HL-60 (cell line): ENCODE results near the gene ZNF254.

Experiments
- DNase-seq, 2 experiments: peaks; one replicate each; pipeline ENCODE4 v3.0.0-alpha.2; 2010 to 2020; ENCODE audit warnings: low read depth in 1 of 2, low spot score in 1 of 2
- H3K27ac ChIP-seq: fragments of 250-450 bp; sonication (Bioruptor Pico); replicated peaks from 2 replicates; pipeline ENCODE4 v1.5.1; 2020; ENCODE audit warnings: mild to moderate bottlenecking, moderate library complexity
- H3K27me3 ChIP-seq: fragments of 250-450 bp; sonication (Bioruptor Pico); 2 replicates; pipeline ENCODE4 v1.5.1; 2021; ENCODE audit warnings: mild to moderate bottlenecking, moderate library complexity; ENCODE audit not compliant: insufficient read depth, poor library complexity, severe bottlenecking
- H3K4me3 ChIP-seq: replicated peaks from 2 replicates; pipeline ENCODE4 v1.5.1; 2011; ENCODE audit warnings: mild to moderate bottlenecking, control low read depth, low read length; ENCODE audit not compliant: insufficient read depth
- GABPA ChIP-seq: IDR thresholded peaks from 2 replicates; pipeline ENCODE4 v1.6.1; 2012; ENCODE audit warnings: low read depth
- POLR2AphosphoS5 ChIP-seq: IDR thresholded peaks from 2 replicates; pipeline ENCODE4 v1.6.1; 2012; ENCODE audit warnings: low read depth
- SPI1 ChIP-seq: IDR thresholded peaks from 2 replicates; pipeline ENCODE4 v1.6.1; 2012; ENCODE audit warnings: low read depth, mild to moderate bottlenecking, borderline replicate concordance
- TF ChIP-seq, protein P1 (sequence below): IDR thresholded peaks from 2 replicates; pipeline ENCODE4 v1.6.1; 2012; ENCODE audit warnings: low read depth; ENCODE audit not compliant: insufficient replicate concordance
- TF ChIP-seq, protein P2 (sequence below): IDR thresholded peaks from one replicate; pipeline ENCODE4 v1.5.1; 2011; ENCODE audit warnings: low read length, control low read depth, inconsistent platforms; ENCODE audit not compliant: insufficient read depth

ZNF254 gene

GRCh38 chr19:24078680-24079079, 8.3 kb upstream of the ZNF254 start:
- no peak overlapping the region for H3K4me3 ChIP-seq
- H3K27ac ChIP-seq = no peak overlapping the region
- no peaks in the 10 kb centered on the region for H3K27me3 ChIP-seq
- DNase-seq = no peak
- no peak for TF ChIP-seq POLR2AphosphoS5
- TF ChIP-seq, protein P1, sequence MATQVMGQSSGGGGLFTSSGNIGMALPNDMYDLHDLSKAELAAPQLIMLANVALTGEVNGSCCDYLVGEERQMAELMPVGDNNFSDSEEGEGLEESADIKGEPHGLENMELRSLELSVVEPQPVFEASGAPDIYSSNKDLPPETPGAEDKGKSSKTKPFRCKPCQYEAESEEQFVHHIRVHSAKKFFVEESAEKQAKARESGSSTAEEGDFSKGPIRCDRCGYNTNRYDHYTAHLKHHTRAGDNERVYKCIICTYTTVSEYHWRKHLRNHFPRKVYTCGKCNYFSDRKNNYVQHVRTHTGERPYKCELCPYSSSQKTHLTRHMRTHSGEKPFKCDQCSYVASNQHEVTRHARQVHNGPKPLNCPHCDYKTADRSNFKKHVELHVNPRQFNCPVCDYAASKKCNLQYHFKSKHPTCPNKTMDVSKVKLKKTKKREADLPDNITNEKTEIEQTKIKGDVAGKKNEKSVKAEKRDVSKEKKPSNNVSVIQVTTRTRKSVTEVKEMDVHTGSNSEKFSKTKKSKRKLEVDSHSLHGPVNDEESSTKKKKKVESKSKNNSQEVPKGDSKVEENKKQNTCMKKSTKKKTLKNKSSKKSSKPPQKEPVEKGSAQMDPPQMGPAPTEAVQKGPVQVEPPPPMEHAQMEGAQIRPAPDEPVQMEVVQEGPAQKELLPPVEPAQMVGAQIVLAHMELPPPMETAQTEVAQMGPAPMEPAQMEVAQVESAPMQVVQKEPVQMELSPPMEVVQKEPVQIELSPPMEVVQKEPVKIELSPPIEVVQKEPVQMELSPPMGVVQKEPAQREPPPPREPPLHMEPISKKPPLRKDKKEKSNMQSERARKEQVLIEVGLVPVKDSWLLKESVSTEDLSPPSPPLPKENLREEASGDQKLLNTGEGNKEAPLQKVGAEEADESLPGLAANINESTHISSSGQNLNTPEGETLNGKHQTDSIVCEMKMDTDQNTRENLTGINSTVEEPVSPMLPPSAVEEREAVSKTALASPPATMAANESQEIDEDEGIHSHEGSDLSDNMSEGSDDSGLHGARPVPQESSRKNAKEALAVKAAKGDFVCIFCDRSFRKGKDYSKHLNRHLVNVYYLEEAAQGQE = no peak
- TF ChIP-seq SPI1 = no peak
- TF ChIP-seq GABPA = no peak
- TF ChIP-seq, protein P2, sequence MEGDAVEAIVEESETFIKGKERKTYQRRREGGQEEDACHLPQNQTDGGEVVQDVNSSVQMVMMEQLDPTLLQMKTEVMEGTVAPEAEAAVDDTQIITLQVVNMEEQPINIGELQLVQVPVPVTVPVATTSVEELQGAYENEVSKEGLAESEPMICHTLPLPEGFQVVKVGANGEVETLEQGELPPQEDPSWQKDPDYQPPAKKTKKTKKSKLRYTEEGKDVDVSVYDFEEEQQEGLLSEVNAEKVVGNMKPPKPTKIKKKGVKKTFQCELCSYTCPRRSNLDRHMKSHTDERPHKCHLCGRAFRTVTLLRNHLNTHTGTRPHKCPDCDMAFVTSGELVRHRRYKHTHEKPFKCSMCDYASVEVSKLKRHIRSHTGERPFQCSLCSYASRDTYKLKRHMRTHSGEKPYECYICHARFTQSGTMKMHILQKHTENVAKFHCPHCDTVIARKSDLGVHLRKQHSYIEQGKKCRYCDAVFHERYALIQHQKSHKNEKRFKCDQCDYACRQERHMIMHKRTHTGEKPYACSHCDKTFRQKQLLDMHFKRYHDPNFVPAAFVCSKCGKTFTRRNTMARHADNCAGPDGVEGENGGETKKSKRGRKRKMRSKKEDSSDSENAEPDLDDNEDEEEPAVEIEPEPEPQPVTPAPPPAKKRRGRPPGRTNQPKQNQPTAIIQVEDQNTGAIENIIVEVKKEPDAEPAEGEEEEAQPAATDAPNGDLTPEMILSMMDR = no peak

DNA sequence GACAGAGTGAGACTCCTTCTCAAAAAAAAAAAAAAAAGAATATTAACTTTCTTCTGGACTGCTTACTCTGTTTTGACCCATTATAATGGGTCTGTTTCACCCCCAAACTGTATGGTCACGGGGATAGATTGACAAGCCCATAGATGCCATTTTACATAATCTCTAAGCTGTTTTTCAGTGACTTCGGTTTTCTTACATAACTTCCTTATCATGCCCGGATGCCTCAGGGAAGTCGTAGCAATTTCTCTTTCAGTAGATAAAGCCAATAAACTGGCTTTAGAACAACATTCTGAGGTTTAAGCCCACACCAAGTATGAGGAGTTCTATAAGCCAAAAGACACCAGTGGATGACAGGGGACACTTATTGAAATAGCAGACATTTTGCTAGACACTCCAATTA, 5.9 kb upstream of the ZNF254 start:
- TF ChIP-seq SPI1 (no peak), GABPA (no peak), POLR2AphosphoS5 (no peak)
- TF ChIP-seq, protein P1 = no peak
- TF ChIP-seq, protein P2 = no peak
- H3K27ac ChIP-seq = no peak overlapping the region
- DNase-seq = no peak
- no peak overlapping the region for H3K4me3 ChIP-seq
- no peaks in the 10 kb centered on the region for H3K27me3 ChIP-seq

DNA sequence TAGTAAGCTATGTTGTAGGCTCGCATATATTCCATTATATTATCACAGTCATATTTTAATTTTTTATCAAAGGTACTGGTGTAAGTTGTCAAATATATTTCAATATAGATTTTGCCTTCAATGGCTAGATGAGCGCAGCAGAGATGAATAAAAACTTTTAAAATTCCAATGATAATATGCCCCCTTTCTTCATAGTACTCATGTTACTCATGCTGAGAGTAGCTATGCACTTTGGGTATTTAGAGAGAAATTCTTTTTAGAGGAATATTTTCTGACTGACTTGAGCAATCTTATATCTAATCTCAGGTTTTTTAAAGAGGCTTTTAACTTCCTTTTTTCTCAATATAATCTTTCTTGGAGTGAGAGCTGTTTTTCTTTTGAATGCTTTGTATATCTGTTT, 11.4 kb downstream of the ZNF254 start:
- no peak overlapping the region for H3K27ac ChIP-seq

More for the DNA sequence above, 11.4 kb downstream of the ZNF254 start:
- TF ChIP-seq POLR2AphosphoS5 (no peak), SPI1 (no peak), GABPA (no peak)
- TF ChIP-seq, protein P2 = no peak
- TF ChIP-seq, protein P1 = no peak
- Histone ChIP-seq H3K27me3 (no peaks in the 10 kb centered on the region), H3K4me3 (no peak overlapping the region)
- no peak for DNase-seq
